HL-60 (cell line): ENCODE data around the gene ZSWIM3.
"Not testable (repeated sequence)": the region's sequence is repeated elsewhere in the genome, so short reads cannot be mapped to it uniquely, and the experiment has no call there.

ENCODE experiments used
- DNase-seq, 2 experiments: peaks; one replicate each; pipeline ENCODE4 v3.0.0-alpha.2; 2010 to 2020; ENCODE audit warnings: low read depth in 1 of 2, low spot score in 1 of 2
- H3K27ac ChIP-seq: fragments of 250-450 bp; sonication (Bioruptor Pico); replicated peaks from 2 replicates; pipeline ENCODE4 v1.5.1; 2020; ENCODE audit warnings: mild to moderate bottlenecking, moderate library complexity
- H3K27me3 ChIP-seq: fragments of 250-450 bp; sonication (Bioruptor Pico); 2 replicates; pipeline ENCODE4 v1.5.1; 2021; ENCODE audit warnings: mild to moderate bottlenecking, moderate library complexity; ENCODE audit not compliant: insufficient read depth, poor library complexity, severe bottlenecking
- H3K4me3 ChIP-seq: replicated peaks from 2 replicates; pipeline ENCODE4 v1.5.1; 2011; ENCODE audit warnings: mild to moderate bottlenecking, control low read depth, low read length; ENCODE audit not compliant: insufficient read depth
- GABPA ChIP-seq: IDR thresholded peaks from 2 replicates; pipeline ENCODE4 v1.6.1; 2012; ENCODE audit warnings: low read depth
- POLR2AphosphoS5 ChIP-seq: IDR thresholded peaks from 2 replicates; pipeline ENCODE4 v1.6.1; 2012; ENCODE audit warnings: low read depth
- REST ChIP-seq: IDR thresholded peaks from 2 replicates; pipeline ENCODE4 v1.6.1; 2012; ENCODE audit warnings: low read depth; ENCODE audit not compliant: insufficient replicate concordance
- SPI1 ChIP-seq: IDR thresholded peaks from 2 replicates; pipeline ENCODE4 v1.6.1; 2012; ENCODE audit warnings: low read depth, mild to moderate bottlenecking, borderline replicate concordance
- TF ChIP-seq, protein P1 (sequence below): IDR thresholded peaks from one replicate; pipeline ENCODE4 v1.5.1; 2011; ENCODE audit warnings: low read length, control low read depth, inconsistent platforms; ENCODE audit not compliant: insufficient read depth

The ZSWIM3 gene

DNA sequence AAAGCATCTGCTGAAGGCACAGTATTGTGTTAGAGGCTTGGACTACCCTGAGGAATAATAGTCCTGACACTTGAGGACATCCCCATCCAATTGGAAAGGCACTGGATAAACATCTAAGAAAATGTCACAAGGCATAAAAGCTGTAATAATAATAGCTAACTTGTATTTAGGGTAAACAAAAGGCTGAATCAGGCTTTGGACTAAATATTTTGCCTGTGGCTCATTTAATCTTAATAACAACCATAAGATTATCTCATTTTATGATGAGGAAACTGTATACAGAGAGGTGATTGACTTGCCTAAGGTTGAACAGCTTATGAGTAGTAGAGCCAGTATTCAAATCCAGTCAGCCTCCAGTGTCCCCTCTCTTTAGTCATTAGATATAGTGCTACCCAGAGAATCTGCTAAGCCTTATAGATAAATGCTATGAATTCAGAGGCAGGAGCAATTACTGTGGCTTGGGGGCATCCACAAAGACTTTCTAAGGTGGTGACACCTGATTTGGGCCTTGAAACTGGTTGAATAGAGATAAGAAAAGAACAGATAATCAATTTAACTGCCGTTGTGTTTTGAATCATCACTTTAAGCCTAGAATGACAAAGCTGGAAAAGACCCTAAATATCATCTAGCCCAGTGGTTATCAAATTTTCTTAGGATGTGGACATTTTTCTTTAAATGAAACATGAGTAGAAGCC is 16.1 kb downstream of the ZSWIM3 start:
- no peak for DNase-seq
- no peak overlapping the region for H3K27ac ChIP-seq
- no peak overlapping the region for H3K4me3 ChIP-seq
- H3K27me3 ChIP-seq: no peaks in the 10 kb centered on the region
- TF ChIP-seq SPI1 (no peak), REST (no peak), POLR2AphosphoS5 (no peak), GABPA (no peak)
- TF ChIP-seq, protein P1, sequence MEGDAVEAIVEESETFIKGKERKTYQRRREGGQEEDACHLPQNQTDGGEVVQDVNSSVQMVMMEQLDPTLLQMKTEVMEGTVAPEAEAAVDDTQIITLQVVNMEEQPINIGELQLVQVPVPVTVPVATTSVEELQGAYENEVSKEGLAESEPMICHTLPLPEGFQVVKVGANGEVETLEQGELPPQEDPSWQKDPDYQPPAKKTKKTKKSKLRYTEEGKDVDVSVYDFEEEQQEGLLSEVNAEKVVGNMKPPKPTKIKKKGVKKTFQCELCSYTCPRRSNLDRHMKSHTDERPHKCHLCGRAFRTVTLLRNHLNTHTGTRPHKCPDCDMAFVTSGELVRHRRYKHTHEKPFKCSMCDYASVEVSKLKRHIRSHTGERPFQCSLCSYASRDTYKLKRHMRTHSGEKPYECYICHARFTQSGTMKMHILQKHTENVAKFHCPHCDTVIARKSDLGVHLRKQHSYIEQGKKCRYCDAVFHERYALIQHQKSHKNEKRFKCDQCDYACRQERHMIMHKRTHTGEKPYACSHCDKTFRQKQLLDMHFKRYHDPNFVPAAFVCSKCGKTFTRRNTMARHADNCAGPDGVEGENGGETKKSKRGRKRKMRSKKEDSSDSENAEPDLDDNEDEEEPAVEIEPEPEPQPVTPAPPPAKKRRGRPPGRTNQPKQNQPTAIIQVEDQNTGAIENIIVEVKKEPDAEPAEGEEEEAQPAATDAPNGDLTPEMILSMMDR: no peak

GRCh38 chr20:45874104-45874481 is 16.7 kb downstream of the ZSWIM3 start:
- H3K27me3 ChIP-seq, H3K4me3 ChIP-seq, H3K27ac ChIP-seq, DNase-seq: not testable (repeated sequence)

DNA sequence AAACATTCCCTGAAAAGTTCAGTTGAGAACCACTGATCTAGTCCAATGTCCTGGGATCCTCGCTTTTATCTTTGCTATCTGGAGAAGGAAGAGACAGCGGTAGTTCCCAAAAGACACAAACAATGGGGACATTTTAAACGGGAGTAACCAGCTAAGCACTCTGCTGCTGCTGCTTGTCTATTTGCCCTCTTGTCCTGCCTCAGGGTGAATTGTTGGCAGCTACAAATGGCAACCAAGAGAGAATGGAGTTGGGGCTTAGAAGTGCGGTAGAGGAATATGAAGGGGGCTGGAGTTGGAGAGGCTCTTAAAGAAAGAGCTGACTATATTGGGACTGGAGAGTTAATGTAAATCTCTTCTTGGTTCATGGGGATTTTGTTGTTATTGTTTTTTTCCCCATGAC is 17.2 kb downstream of the ZSWIM3 start:
- TF ChIP-seq REST: no peak
- TF ChIP-seq, protein P1: no peak
- TF ChIP-seq POLR2AphosphoS5: no peak
- no peak for TF ChIP-seq GABPA
- no peak for TF ChIP-seq SPI1
- Histone ChIP-seq H3K4me3 (no peak overlapping the region), H3K27ac (no peak overlapping the region), H3K27me3 (no peaks in the 10 kb centered on the region)
- DNase-seq: no peak

- no peaks in the 10 kb centered on the region for H3K27me3 ChIP-seq
- no peak for TF ChIP-seq REST
- TF ChIP-seq SPI1: no peak
- no peak for TF ChIP-seq GABPA
- TF ChIP-seq POLR2AphosphoS5: no peak
- TF ChIP-seq, protein P1: no peak
- H3K4me3 ChIP-seq: no peak overlapping the region
- no peak overlapping the region for H3K27ac ChIP-seq
- DNase-seq: no peak
Observed at GRCh38 chr20:45878076-45878761, 20.8 kb downstream of the ZSWIM3 start.
